Activated T-cell treated with anti-CD3 and anti-CD28 coated beads, Interleukin-2, amount 50 U/mL, for 4 hours (primary cell): Measurements from ENCODE around the gene HOXD12. TPM values are rescaled to one million over a fixed set of nuclear protein-coding genes. Genes with fewer than 3 reads are reported as not detected.

Experiments
- ATAC-seq, 2 donors: fragments of 200-7000 bp; cut with Tn5 transposase; one replicate each; pipeline ENCODE4 v1.10.0; 2021
- DNase-seq: peaks from one replicate; pipeline ENCODE4 v3.0.0-alpha.2; 2020
- H3K27me3 Mint-ChIP-seq: one replicate; pipeline ENCODE4 v1.8.0; 2021; ENCODE audit warnings: low read depth, mixed read lengths
- H3K36me3 Mint-ChIP-seq: one replicate; pipeline ENCODE4 v1.8.0; 2022; ENCODE audit warnings: mixed read lengths; ENCODE audit not compliant: insufficient read depth
- H3K4me1 Mint-ChIP-seq: one replicate; pipeline ENCODE4 v1.8.0; 2021; ENCODE audit warnings: low read depth, mixed read lengths
- H3K4me3 Mint-ChIP-seq: one replicate; pipeline ENCODE4 v1.8.0; 2021; ENCODE audit warnings: mild to moderate bottlenecking, moderate library complexity, mixed read lengths
- H3K9me3 Mint-ChIP-seq: one replicate; pipeline ENCODE4 v1.8.0; 2021; ENCODE audit warnings: mixed read lengths
- total RNA-seq, 3 donors: library from RNA; stranded (reverse); gene quantifications; one replicate each; pipeline ENCODE4 v1.2.1, GENCODE V29; 2021

The HOXD12 gene
- total RNA-seq, 3 donors from 2014 or later = not detected

DNA sequence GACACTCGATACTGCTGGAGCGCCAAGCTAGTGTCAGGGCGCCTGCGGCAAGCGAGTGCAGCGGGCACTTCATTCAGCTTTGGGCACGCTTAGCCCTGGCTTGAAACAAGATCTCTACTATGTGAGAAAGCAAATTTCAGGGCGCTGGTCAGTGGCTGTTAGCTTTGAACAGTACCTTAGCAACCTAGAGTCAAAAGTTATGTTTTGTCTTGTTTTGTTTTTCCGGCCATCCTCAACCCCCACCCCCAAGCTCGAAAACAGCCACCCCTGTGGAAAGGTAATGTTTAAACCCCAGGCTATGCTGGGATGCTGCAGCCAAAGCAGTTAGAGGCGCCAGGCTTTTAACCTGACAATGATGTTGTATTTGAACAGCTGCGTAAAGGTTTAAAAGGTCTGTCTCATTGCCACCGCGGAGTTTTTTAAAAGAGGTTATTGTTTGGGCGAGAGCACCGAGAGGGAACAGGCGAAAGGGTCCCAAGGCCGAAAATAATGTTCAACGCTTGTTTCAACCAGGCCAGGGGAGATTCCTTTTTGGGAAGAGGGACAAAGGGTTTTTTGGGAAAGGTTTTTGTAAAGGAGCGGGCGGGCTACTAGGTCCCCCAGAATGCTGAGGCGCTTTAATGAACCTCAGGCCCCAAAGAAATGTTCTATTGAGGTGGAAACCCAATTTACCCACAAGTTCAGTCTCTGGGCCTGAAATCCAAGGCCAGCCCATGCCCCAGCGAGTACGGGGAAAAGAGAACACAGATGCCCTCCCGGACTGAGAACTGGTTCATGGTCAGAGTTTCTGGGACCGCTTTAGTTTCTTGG lies 14.7 kb downstream of the HOXD12 start:
- ATAC-seq (no peak), DNase-seq (no peak)
- peaks cover 1% of the 10 kb centered on the region for H3K36me3 Mint-ChIP-seq
- peaks cover 11% of the 10 kb centered on the region for H3K9me3 Mint-ChIP-seq
- H3K4me3 Mint-ChIP-seq = no peak overlapping the region
- peaks cover 94% of the 10 kb centered on the region for H3K27me3 Mint-ChIP-seq
- H3K4me1 Mint-ChIP-seq = peaks cover 4% of the 10 kb centered on the region

DNA sequence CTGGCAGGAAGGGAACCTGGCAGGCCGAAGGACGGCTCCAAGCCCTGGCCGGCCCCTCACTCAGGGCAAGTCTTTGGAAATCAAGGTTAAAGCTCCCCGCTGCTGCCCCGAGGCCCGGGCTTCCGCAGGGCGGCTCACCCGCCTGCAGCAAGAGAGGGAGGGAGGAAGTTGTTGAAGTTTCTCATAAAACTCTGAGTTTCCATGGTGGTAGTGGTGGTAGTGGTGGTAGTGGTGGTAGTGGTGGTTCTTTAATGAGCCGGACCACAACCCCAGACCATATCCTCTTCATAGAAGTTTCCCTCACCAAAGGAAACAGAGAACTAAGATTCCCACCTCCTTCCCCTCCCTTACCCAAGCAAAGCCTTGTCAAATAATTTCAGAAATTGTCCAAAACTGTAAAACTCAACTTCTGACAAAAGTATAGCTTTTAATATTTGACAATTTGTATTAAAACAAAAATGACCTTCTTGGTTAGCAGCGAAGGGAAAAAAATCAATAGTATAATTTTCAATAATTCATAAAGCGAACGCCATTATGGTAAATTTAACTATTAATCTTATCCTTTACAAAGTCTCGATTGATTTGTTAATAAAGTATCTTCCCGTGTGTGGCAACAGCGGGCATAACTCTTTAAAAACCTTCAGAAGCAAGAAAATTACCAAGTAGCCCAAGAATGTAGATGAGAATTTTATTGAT lies 15.5 kb downstream of the HOXD12 start:
- no peak overlapping the region for H3K4me3 Mint-ChIP-seq
- peaks cover 4% of the 10 kb centered on the region for H3K4me1 Mint-ChIP-seq
- peaks cover 7% of the 10 kb centered on the region for H3K9me3 Mint-ChIP-seq
- ATAC-seq (no peak), DNase-seq (no peak)
- peaks cover 1% of the 10 kb centered on the region for H3K36me3 Mint-ChIP-seq
- H3K27me3 Mint-ChIP-seq = peaks cover 94% of the 10 kb centered on the region

- H3K36me3 Mint-ChIP-seq = peaks cover 1% of the 10 kb centered on the region
- peaks cover 7% of the 10 kb centered on the region for H3K9me3 Mint-ChIP-seq
- ATAC-seq = no peak
- H3K27me3 Mint-ChIP-seq = peaks cover 94% of the 10 kb centered on the region
- H3K4me3 Mint-ChIP-seq = no peak within 1 kb of the TSS
- H3K4me1 Mint-ChIP-seq = peaks cover 3% of the 10 kb centered on the region
- no peak for DNase-seq
Observed at GRCh38 chr2:176115883-176116813, 16.6 kb downstream of the HOXD12 start, which contains the start of gene HOXD10. HOXD10 (plus strand) TSS chr2:176116778; CDS start chr2:176116834, 56 bp downstream.

GRCh38 chr2:176117162-176117822 lies 17.7 kb downstream of the HOXD12 start:
- Mint-ChIP-seq H3K27me3 (peaks cover 91% of the 10 kb centered on the region), H3K4me1 (peaks cover 2% of the 10 kb centered on the region), H3K4me3 (no peak overlapping the region), H3K36me3 (peaks cover 1% of the 10 kb centered on the region), H3K9me3 (peaks cover 7% of the 10 kb centered on the region)
- ATAC-seq (no peak), DNase-seq (no peak)

GRCh38 chr2:176117823-176118371 lies 18.3 kb downstream of the HOXD12 start:
- DNase-seq (no peak), ATAC-seq (no peak)
- Mint-ChIP-seq H3K9me3 (peaks cover 7% of the 10 kb centered on the region), H3K27me3 (peaks cover 88% of the 10 kb centered on the region), H3K36me3 (peaks cover 1% of the 10 kb centered on the region), H3K4me3 (no peak overlapping the region), H3K4me1 (peaks cover 5% of the 10 kb centered on the region)

DNA sequence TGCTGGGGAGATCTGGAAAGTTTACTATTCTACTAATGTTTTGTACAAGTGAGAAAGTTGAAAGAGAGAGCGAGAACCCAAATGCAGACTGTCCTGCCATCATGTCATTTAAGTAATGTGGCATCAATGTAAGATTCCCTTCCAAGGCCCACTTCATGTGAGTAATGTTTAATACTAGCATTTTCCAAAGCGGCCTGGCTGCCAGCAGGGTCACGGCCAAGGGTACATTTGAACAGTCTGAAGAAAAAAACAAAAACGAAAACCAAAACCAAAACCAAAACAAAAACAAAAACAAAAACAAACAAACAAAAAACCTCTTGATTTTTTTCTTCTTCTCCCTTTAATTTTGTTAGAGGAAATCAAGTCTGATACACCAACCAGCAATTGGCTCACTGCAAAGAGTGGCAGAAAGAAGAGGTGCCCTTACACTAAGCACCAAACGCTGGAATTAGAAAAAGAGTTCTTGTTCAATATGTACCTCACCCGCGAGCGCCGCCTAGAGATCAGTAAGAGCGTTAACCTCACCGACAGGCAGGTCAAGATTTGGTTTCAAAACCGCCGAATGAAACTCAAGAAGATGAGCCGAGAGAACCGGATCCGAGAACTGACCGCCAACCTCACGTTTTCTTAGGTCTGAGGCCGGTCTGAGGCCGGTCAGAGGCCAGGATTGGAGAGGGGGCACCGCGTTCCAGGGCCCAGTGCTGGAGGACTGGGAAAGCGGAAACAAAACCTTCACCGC lies 19.2 kb downstream of the HOXD12 start:
- no peak for ATAC-seq
- Mint-ChIP-seq H3K36me3 (peaks cover 1% of the 10 kb centered on the region), H3K9me3 (peaks cover 7% of the 10 kb centered on the region), H3K4me1 (peaks cover 7% of the 10 kb centered on the region), H3K27me3 (peaks cover 87% of the 10 kb centered on the region), H3K4me3 (no peak overlapping the region)
- no peak for DNase-seq

- Mint-ChIP-seq H3K36me3 (peaks cover 1% of the 10 kb centered on the region), H3K4me1 (peaks cover 9% of the 10 kb centered on the region), H3K4me3 (no peak overlapping the region), H3K9me3 (peaks cover 7% of the 10 kb centered on the region), H3K27me3 (peaks cover 87% of the 10 kb centered on the region)
- DNase-seq (no peak), ATAC-seq (no peak)
Observed at GRCh38 chr2:176120364-176121189, 21.0 kb downstream of the HOXD12 start.

DNA sequence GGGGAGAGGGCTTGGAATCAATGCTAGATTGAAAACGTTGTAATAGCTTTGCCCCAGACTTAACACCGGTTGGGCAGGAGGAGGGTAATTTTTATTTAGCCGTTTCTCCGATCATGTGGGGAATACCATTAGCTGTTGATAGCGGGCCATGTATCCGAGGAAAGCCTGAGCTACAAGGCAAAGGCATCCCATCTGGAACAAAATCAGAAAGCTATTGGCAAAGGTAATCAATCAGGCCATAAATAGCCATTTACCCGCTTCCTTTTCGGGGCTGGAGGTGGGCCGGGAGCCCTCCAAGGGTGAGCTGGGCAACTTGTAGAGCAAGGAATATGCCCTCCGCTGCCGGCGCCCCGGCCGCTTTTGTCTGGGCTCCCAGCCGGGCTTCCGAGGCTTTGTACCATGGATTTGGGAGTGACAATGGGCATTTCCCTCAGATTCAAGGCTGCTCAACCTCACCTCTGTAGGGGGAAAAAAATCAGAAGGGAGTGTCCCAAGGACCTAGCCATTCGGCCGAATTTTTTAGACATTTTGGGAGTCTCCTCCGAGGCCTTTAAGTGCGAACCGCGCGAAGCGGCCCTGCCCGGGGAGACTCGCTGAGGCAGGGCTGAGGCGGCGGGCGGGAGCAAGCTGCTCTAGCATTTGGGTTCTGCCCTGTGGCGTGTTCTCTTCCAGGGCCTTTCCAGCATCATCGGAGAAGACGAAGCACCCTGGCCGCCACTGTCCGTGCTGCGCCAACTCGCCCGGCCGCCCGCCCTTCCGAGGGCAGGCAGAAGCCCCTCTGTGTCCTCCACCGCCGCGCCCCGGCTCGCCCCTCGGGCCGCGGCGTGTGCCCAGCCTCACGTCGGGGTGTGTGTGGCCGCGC lies 21.8 kb downstream of the HOXD12 start:
- DNase-seq (no peak), ATAC-seq (no peak)
- Mint-ChIP-seq H3K4me1 (peaks cover 9% of the 10 kb centered on the region), H3K27me3 (peaks cover 88% of the 10 kb centered on the region), H3K36me3 (peaks cover 1% of the 10 kb centered on the region), H3K4me3 (no peak overlapping the region), H3K9me3 (peaks cover 7% of the 10 kb centered on the region)

- Mint-ChIP-seq H3K36me3 (peaks cover 1% of the 10 kb centered on the region), H3K4me3 (peak overlapping the region; percentile 48), H3K4me1 (peaks cover 9% of the 10 kb centered on the region), H3K27me3 (peaks cover 87% of the 10 kb centered on the region), H3K9me3 (peaks cover 4% of the 10 kb centered on the region)
- DNase-seq (no peak), ATAC-seq (peak; percentile 5 to 27)
Observed at GRCh38 chr2:176122052-176122682, 22.6 kb downstream of the HOXD12 start.

DNA sequence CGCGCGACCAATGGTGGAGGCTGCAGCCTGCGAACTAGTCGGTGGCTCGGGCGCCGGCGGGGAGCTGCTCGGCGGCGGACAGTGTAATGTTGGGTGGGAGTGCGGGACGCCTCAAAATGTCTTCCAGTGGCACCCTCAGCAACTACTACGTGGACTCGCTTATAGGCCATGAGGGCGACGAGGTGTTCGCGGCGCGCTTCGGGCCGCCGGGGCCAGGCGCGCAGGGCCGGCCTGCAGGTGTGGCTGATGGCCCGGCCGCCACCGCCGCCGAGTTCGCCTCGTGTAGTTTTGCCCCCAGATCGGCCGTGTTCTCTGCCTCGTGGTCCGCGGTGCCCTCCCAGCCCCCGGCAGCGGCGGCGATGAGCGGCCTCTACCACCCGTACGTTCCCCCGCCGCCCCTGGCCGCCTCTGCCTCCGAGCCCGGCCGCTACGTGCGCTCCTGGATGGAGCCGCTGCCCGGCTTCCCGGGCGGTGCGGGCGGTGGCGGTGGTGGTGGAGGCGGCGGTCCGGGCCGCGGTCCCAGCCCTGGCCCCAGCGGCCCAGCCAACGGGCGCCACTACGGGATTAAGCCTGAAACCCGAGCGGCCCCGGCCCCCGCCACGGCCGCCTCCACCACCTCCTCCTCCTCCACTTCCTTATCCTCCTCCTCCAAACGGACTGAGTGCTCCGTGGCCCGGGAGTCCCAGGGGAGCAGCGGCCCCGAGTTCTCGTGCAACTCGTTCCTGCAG lies 23.3 kb downstream of the HOXD12 start, which contains the start of gene HOXD9:
Gene HOXD9 (plus strand): TSS at position 37 of the 728 bp plus-strand sequence. CDS start 50 bp downstream, at position 87.
- H3K9me3 Mint-ChIP-seq = peaks cover 4% of the 10 kb centered on the region
- peaks cover 88% of the 10 kb centered on the region for H3K27me3 Mint-ChIP-seq
- ATAC-seq (peak; percentile 47 to 60), DNase-seq (no peak)
- H3K36me3 Mint-ChIP-seq = peaks cover 1% of the 10 kb centered on the region
- H3K4me3 Mint-ChIP-seq = peak within 1 kb of the TSS; percentile 48
- peaks cover 12% of the 10 kb centered on the region for H3K4me1 Mint-ChIP-seq
